ENCODE data around the gene PECR. TPM values are rescaled to one million over a fixed set of nuclear protein-coding genes. Genes with fewer than 3 reads are reported as not detected.
"Not testable (repeated sequence)": the region's sequence is repeated elsewhere in the genome, so short reads cannot be mapped to it uniquely, and the experiment has no call there.

PECR gene
- total and polyA plus RNA-seq, 2 donors (not counting 1 experiment from before 2014, with no cell fraction given): 9.5 to 16.5 TPM

DNA sequence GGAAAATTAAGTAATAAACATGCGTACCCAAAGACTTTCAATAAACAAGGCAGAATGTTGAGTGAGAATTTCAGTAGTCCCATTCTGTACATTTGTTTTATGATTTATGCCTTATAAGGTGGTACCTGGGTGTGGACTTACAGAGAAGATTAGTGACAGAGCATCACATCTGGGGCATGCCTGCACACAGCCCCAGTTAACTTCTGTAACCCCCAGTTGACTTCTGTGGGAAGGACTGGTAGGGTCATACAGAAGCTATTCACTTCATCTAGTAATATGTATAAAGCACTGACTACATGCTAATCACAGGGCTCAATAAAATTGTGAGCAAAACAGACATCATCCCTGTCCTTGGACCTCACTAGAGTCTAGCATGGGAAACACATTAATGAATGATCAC lies 84.4 kb downstream of the PECR start:
- Histone ChIP-seq H3K36me3 (replicated peaks in 1 of 2; ENCODE audit: control extremely low read depth in 1 of 2, control insufficient read depth in 1 of 2, extremely low read depth in 1 of 2, insufficient read depth in 2 of 2, low read length in 1 of 2) (peaks cover 0 to 8% of the 10 kb centered on the region in 2 experiments), H3K79me2 (ENCODE audit: control insufficient read depth, insufficient read depth, low read length) (no peaks in the 10 kb centered on the region), H2AFZ (ENCODE audit: insufficient read depth, low read depth, low read length, poor library complexity, severe bottlenecking) (no peak overlapping the region), H4K20me1 (ENCODE audit: control insufficient read depth, insufficient read depth, low read length, poor library complexity, severe bottlenecking) (no peaks in the 10 kb centered on the region), H3K4me1 (ENCODE audit: control insufficient read depth in 2 of 2, insufficient read depth in 2 of 2, low read length in 2 of 2) (peaks cover 3 to 8% of the 10 kb centered on the region in 2 donors), H3K4me3 (ENCODE audit: control extremely low read depth in 1 of 5, extremely low read depth in 1 of 5, insufficient read depth in 1 of 5, low read depth in 2 of 5, low read length in 4 of 5) (no peak overlapping the region), H3K9me3 (ENCODE audit: control extremely low read depth in 1 of 3, control insufficient read depth in 2 of 3, insufficient read depth in 1 of 3, low read length in 2 of 3) (no peaks in the 10 kb centered on the region), H3K4me2 (replicated peaks; ENCODE audit: low read depth, low read length, poor library complexity, severe bottlenecking) (no peak overlapping the region), H3K27ac (ENCODE audit: low read length in 2 of 2) (no peak overlapping the region), H3K27me3 (replicated peaks in 1 of 4; ENCODE audit: control extremely low read depth in 1 of 4, control insufficient read depth in 3 of 4, insufficient read depth in 4 of 4, low read length in 3 of 4) (no peaks in the 10 kb centered on the region), H3K9ac (ENCODE audit: low read length) (no peak overlapping the region)
- no peak for ATAC-seq (ENCODE audit: low read depth)
- Mint-ChIP-seq H3K4me3 (no peak overlapping the region), H3K27me3 (no peaks in the 10 kb centered on the region), H3K9me3 (ENCODE audit: insufficient read depth) (peaks cover 3% of the 10 kb centered on the region), H3K27ac (no peak overlapping the region), H3K4me1 (peaks cover 3% of the 10 kb centered on the region)
- no CpG with 5 or more reads among the region's 1 CpG for WGBS (ENCODE audit: insufficient coverage)
- TF ChIP-seq, protein P1, sequence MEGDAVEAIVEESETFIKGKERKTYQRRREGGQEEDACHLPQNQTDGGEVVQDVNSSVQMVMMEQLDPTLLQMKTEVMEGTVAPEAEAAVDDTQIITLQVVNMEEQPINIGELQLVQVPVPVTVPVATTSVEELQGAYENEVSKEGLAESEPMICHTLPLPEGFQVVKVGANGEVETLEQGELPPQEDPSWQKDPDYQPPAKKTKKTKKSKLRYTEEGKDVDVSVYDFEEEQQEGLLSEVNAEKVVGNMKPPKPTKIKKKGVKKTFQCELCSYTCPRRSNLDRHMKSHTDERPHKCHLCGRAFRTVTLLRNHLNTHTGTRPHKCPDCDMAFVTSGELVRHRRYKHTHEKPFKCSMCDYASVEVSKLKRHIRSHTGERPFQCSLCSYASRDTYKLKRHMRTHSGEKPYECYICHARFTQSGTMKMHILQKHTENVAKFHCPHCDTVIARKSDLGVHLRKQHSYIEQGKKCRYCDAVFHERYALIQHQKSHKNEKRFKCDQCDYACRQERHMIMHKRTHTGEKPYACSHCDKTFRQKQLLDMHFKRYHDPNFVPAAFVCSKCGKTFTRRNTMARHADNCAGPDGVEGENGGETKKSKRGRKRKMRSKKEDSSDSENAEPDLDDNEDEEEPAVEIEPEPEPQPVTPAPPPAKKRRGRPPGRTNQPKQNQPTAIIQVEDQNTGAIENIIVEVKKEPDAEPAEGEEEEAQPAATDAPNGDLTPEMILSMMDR (IDR thresholded peaks at IDR 0.05): no peak
- TF ChIP-seq EZH2 (IDR thresholded peaks at IDR 0.05; ENCODE audit: borderline replicate concordance, insufficient read depth, low read depth, low read length, poor library complexity, severe bottlenecking): no peak
- ChIA-PET POLR2A (no interaction called here), CTCF (interaction anchor here (0.8 to 1.3 kb wide), 3 partner anchors 27 to 66 kb away, joined by 3 to 5 read pairs (median 5); no protein-coding TSS in a partner anchor)
- DNase-seq: no peak
- intact Hi-C loops (cut with micrococcal nuclease): no loop called here

DNA sequence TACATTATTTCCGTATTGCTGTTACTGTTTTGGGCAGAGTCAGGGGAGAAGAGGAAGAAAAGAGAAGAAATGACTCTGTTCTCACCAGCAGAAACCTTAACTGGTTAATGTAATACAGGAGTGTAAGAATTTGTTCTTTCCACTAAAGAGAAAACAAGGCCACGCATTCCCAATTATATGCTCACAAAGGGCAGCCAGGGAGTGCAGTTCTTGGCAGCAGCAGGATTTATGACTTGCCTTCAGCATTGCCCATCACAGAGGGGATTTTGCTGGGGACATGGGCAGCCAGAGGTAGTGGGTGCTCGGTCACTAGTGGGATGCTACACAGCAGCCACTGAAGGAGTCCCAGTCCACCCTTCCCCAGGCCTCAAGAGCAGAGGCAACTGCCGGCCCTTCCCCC lies 86.7 kb downstream of the PECR start:
- intact Hi-C loops (cut with micrococcal nuclease): no loop called here
- no peak overlapping the region for H3K27ac Mint-ChIP-seq
- no peak for TF ChIP-seq EZH2 (IDR thresholded peaks at IDR 0.05; ENCODE audit: borderline replicate concordance, insufficient read depth, low read depth, low read length, poor library complexity, severe bottlenecking)
- TF ChIP-seq, protein P1 (IDR thresholded peaks at IDR 0.05): no peak
- CTCF ChIA-PET: no interaction called here
- H3K27me3 ChIP-seq (replicated peaks in 1 of 4; ENCODE audit: control extremely low read depth in 1 of 4, control insufficient read depth in 3 of 4, insufficient read depth in 4 of 4, low read length in 3 of 4): no peaks in the 10 kb centered on the region
- no peaks in the 10 kb centered on the region for H3K4me1 ChIP-seq (ENCODE audit: control insufficient read depth in 2 of 2, insufficient read depth in 2 of 2, low read length in 2 of 2)
- no peaks in the 10 kb centered on the region for H3K4me1 Mint-ChIP-seq
- no peak overlapping the region for H3K4me2 ChIP-seq (replicated peaks; ENCODE audit: low read depth, low read length, poor library complexity, severe bottlenecking)
- peaks cover 0 to 1% (median 0%) of the 10 kb centered on the region in 3 donors for H3K9me3 ChIP-seq (ENCODE audit: control extremely low read depth in 1 of 3, control insufficient read depth in 2 of 3, insufficient read depth in 1 of 3, low read length in 2 of 3)
- no peak overlapping the region for H2AFZ ChIP-seq (ENCODE audit: insufficient read depth, low read depth, low read length, poor library complexity, severe bottlenecking)
- no peak for DNase-seq
- peaks cover 6% of the 10 kb centered on the region for H3K9me3 Mint-ChIP-seq (ENCODE audit: insufficient read depth)
- POLR2A ChIA-PET: no interaction called here
- no peak overlapping the region for H3K4me3 Mint-ChIP-seq
- WGBS (ENCODE audit: insufficient coverage): 100% methylated on average over 2 of the region's 4 CpGs
- H3K27me3 Mint-ChIP-seq: no peaks in the 10 kb centered on the region
- H3K4me3 ChIP-seq (ENCODE audit: control extremely low read depth in 1 of 5, extremely low read depth in 1 of 5, insufficient read depth in 1 of 5, low read depth in 2 of 5, low read length in 4 of 5): no peak overlapping the region
- H4K20me1 ChIP-seq (ENCODE audit: control insufficient read depth, insufficient read depth, low read length, poor library complexity, severe bottlenecking): no peaks in the 10 kb centered on the region
- no peak overlapping the region for H3K9ac ChIP-seq (ENCODE audit: low read length)
- no peak for ATAC-seq (ENCODE audit: low read depth)
- peaks cover 0 to 8% of the 10 kb centered on the region in 2 experiments for H3K36me3 ChIP-seq (replicated peaks in 1 of 2; ENCODE audit: control extremely low read depth in 1 of 2, control insufficient read depth in 1 of 2, extremely low read depth in 1 of 2, insufficient read depth in 2 of 2, low read length in 1 of 2)
- no peaks in the 10 kb centered on the region for H3K79me2 ChIP-seq (ENCODE audit: control insufficient read depth, insufficient read depth, low read length)
- no peak overlapping the region for H3K27ac ChIP-seq (ENCODE audit: low read length in 2 of 2)

DNA sequence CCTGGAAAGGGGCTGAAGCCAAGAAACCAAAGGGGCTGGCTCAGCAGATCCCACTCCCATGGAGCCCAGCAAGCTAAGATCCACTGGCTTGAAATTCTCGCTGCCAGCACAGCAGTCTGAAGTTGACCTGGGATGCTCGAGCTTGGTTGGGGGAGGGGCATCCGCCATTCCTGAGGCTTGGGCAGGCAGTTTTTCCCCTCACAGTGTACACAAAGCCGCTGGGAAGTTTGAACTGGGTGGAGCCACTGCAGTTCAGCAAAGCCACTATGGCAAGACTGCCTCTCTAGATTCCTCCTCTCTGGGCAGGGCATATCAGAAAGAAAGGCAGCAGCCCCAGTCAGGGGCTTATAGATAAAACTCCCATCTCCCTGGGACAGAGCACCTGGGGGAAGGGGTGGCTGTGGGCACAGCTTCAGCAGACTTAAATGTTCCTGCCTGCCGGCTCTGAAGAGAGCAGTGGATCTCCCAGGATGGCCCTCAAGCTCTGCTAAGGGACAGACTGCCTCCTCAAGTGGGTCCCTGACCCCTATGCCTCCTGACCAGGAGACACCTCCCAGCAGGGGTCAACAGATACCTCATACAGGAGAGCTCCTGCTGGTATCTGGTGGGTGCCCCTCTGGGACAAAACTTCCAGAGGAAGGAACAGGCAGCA lies 92.9 kb downstream of the PECR start:
- not testable (repeated sequence) for H3K4me2 ChIP-seq (replicated peaks; ENCODE audit: low read depth, low read length, poor library complexity, severe bottlenecking); H3K4me3 ChIP-seq (ENCODE audit: control extremely low read depth in 1 of 5, extremely low read depth in 1 of 5, insufficient read depth in 1 of 5, low read depth in 2 of 5, low read length in 4 of 5)
- H3K9me3 Mint-ChIP-seq (ENCODE audit: insufficient read depth): peaks cover 11% of the 10 kb centered on the region

More for the DNA sequence above, 92.9 kb downstream of the PECR start:
- H3K79me2 ChIP-seq (ENCODE audit: control insufficient read depth, insufficient read depth, low read length); H2AFZ ChIP-seq (ENCODE audit: insufficient read depth, low read depth, low read length, poor library complexity, severe bottlenecking); H3K36me3 ChIP-seq (replicated peaks in 1 of 2; ENCODE audit: control extremely low read depth in 1 of 2, control insufficient read depth in 1 of 2, extremely low read depth in 1 of 2, insufficient read depth in 2 of 2, low read length in 1 of 2); intact Hi-C loops (cut with micrococcal nuclease); H3K4me1 ChIP-seq (ENCODE audit: control insufficient read depth in 2 of 2, insufficient read depth in 2 of 2, low read length in 2 of 2); H3K27me3 ChIP-seq (replicated peaks in 1 of 4; ENCODE audit: control extremely low read depth in 1 of 4, control insufficient read depth in 3 of 4, insufficient read depth in 4 of 4, low read length in 3 of 4); POLR2A ChIA-PET; ATAC-seq (ENCODE audit: low read depth); DNase-seq; CTCF ChIA-PET; H3K27ac Mint-ChIP-seq; H4K20me1 ChIP-seq (ENCODE audit: control insufficient read depth, insufficient read depth, low read length, poor library complexity, severe bottlenecking); H3K27ac ChIP-seq (ENCODE audit: low read length in 2 of 2); H3K27me3 Mint-ChIP-seq; H3K9ac ChIP-seq (ENCODE audit: low read length); H3K4me1 Mint-ChIP-seq; H3K9me3 ChIP-seq (ENCODE audit: control extremely low read depth in 1 of 3, control insufficient read depth in 2 of 3, insufficient read depth in 1 of 3, low read length in 2 of 3); H3K4me3 Mint-ChIP-seq: not testable (repeated sequence)
- 98% methylated on average over 4 of the region's 5 CpGs for WGBS (ENCODE audit: insufficient coverage)

Data from B cell (primary cell).